Measurements from ENCODE around the gene GCHFR.

GCHFR gene

DNA sequence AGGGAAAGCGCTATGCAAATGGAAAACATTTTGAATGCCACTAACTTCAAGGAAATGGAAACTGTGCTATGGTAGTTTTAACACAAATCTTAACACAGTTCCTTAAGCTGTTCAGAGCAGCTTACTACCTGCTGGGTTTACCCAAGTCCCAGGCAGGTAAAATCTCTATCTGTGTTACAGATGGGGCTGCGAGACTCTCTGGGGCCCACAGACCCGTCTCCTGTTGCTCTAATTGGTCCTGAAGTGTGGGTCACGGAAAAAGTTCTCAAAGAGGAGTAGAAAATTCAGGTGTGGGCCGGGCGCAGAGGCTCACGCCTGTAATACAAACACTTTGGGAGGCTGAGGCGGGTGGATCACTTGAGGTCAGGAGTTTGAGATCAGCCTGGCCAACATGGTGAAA, 26.1 kb downstream of the GCHFR start:
- no peak for TF ChIP-seq EZH2 (IDR thresholded peaks at IDR 0.05)
- TF ChIP-seq POLR2AphosphoS5 (IDR thresholded peaks at IDR 0.05; ENCODE audit: borderline replicate concordance, low read depth, low read length): no peak
- TF ChIP-seq FOXP2 (optimal IDR thresholded peaks at IDR 0.05; ENCODE audit: control extremely low read depth, extremely low read length, insufficient read depth): no peak
- Histone ChIP-seq H3K4me3 (no peak overlapping the region), H3K9me3 (ENCODE audit: low read depth, low read length) (no peaks in the 10 kb centered on the region), H3K9ac (ENCODE audit: insufficient read length) (no peak overlapping the region), H3K27ac (no peak overlapping the region), H3K36me3 (ENCODE audit: insufficient read depth, low read length) (0 out of 2 replicates have a peak, but pooled peaks cover 5% of the 10 kb centered on the region)
- no peak for DNase-seq (ENCODE audit: low read depth, low spot score)

GRCh38 chr15:40790718-40791117, 26.9 kb downstream of the GCHFR start:
- no peak overlapping the region for H3K4me3 ChIP-seq
- H3K27ac ChIP-seq: no peak overlapping the region
- no peak for DNase-seq (ENCODE audit: low read depth, low spot score)
- H3K9ac ChIP-seq (ENCODE audit: insufficient read length): no peak overlapping the region
- H3K36me3 ChIP-seq (ENCODE audit: insufficient read depth, low read length): 0 out of 2 replicates have a peak, but pooled peaks cover 5% of the 10 kb centered on the region
- no peak for TF ChIP-seq EZH2 (IDR thresholded peaks at IDR 0.05)
- no peak for TF ChIP-seq POLR2AphosphoS5 (IDR thresholded peaks at IDR 0.05; ENCODE audit: borderline replicate concordance, low read depth, low read length)
- TF ChIP-seq FOXP2 (optimal IDR thresholded peaks at IDR 0.05; ENCODE audit: control extremely low read depth, extremely low read length, insufficient read depth): no peak
- no peaks in the 10 kb centered on the region for H3K9me3 ChIP-seq (ENCODE audit: low read depth, low read length)

DNA sequence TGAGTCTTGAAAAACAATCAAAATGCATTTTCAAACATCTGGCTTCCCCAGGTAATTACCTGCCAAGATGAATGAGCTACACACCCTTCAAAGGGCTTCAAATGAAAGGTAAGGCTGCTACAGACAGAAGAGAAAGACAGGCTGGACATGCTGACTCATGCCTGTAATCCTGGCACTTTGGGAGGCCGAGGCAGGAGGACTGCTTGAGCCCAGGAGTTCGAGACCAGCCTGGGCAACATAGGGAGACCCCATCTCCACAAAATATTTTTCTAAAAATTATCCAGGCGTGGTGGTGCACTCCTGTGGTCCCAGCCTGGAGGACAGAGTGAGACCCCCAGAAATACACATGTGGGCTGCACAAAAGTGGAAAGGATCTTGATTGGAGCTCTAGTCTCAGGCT, 28.5 kb downstream of the GCHFR start:
- no peaks in the 10 kb centered on the region for H3K9me3 ChIP-seq (ENCODE audit: low read depth, low read length)
- H3K9ac ChIP-seq (ENCODE audit: insufficient read length): no peak overlapping the region
- 0 out of 2 replicates have a peak, but pooled peaks cover 5% of the 10 kb centered on the region for H3K36me3 ChIP-seq (ENCODE audit: insufficient read depth, low read length)
- TF ChIP-seq FOXP2 (optimal IDR thresholded peaks at IDR 0.05; ENCODE audit: control extremely low read depth, extremely low read length, insufficient read depth) (no peak), POLR2AphosphoS5 (IDR thresholded peaks at IDR 0.05; ENCODE audit: borderline replicate concordance, low read depth, low read length) (no peak), EZH2 (IDR thresholded peaks at IDR 0.05) (no peak)
- H3K27ac ChIP-seq: no peak overlapping the region
- no peak overlapping the region for H3K4me3 ChIP-seq
- DNase-seq (ENCODE audit: low read depth, low spot score): no peak

DNA sequence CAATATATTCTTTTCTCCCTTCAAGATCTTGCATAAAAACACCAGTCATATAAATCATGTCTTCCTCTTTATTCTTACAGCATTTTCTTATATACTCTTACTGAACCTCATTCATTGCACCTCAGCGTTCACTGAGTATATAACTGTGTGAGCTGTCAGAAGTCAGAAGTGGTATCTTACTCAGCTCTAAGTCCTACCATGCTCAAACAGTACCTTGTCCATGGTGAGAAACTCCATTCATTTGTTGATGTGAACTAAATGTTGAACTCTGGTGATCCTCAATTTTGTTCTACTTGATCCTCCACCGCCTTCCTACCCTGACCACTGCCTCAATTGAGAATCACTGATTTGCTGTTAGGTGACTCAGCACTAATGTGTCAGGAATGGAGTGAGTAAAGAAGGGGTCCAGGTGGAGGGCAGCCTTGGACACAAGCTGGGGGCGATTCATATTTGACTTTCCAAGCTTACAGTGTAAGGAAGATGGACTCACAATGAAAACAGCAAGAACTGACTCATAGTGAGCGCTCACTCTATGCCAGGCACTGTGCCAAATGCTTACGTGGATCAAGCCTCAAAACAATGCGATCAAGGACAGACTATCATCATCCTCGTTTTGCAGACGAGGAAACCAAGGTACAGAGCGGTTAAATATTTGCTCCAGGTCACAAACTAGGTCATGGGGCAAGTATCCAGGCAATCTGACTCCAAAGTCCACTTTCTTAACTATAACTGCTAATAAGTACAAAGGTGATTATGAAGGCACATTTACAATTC, 29.5 kb downstream of the GCHFR start:
- TF ChIP-seq EZH2 (IDR thresholded peaks at IDR 0.05) (no peak), POLR2AphosphoS5 (IDR thresholded peaks at IDR 0.05; ENCODE audit: borderline replicate concordance, low read depth, low read length) (no peak), FOXP2 (optimal IDR thresholded peaks at IDR 0.05; ENCODE audit: control extremely low read depth, extremely low read length, insufficient read depth) (no peak)
- no peak for DNase-seq (ENCODE audit: low read depth, low spot score)

GRCh38 chr15:40796041-40796440, 32.2 kb downstream of the GCHFR start:
- Histone ChIP-seq H3K4me3 (no peak overlapping the region), H3K9ac (ENCODE audit: insufficient read length) (no peak overlapping the region), H3K36me3 (ENCODE audit: insufficient read depth, low read length) (0 out of 2 replicates have a peak, but pooled peaks cover 5% of the 10 kb centered on the region), H3K27ac (0 out of 2 replicates have a peak overlapping the region, but pooled peaks have one; percentile 26), H3K9me3 (ENCODE audit: low read depth, low read length) (no peaks in the 10 kb centered on the region)
- TF ChIP-seq POLR2AphosphoS5 (IDR thresholded peaks at IDR 0.05; ENCODE audit: borderline replicate concordance, low read depth, low read length) (no peak), EZH2 (IDR thresholded peaks at IDR 0.05) (no peak)
- no peak for DNase-seq (ENCODE audit: low read depth, low spot score)

More for the DNA sequence above, 29.5 kb downstream of the GCHFR start:
- H3K9me3 ChIP-seq (ENCODE audit: low read depth, low read length): no peaks in the 10 kb centered on the region
- no peak overlapping the region for H3K9ac ChIP-seq (ENCODE audit: insufficient read length)
- no peak overlapping the region for H3K4me3 ChIP-seq
- 0 out of 2 replicates have a peak, but pooled peaks cover 5% of the 10 kb centered on the region for H3K36me3 ChIP-seq (ENCODE audit: insufficient read depth, low read length)
- no peak overlapping the region for H3K27ac ChIP-seq

GRCh38 chr15:40796512-40796911, 32.6 kb downstream of the GCHFR start:
- no peak for TF ChIP-seq EZH2 (IDR thresholded peaks at IDR 0.05)
- TF ChIP-seq POLR2AphosphoS5 (IDR thresholded peaks at IDR 0.05; ENCODE audit: borderline replicate concordance, low read depth, low read length): no peak
- no peak for TF ChIP-seq FOXP2 (optimal IDR thresholded peaks at IDR 0.05; ENCODE audit: control extremely low read depth, extremely low read length, insufficient read depth)
- Histone ChIP-seq H3K4me3 (no peak overlapping the region), H3K27ac (0 out of 2 replicates have a peak overlapping the region, but pooled peaks have one; percentile 26), H3K36me3 (ENCODE audit: insufficient read depth, low read length) (0 out of 2 replicates have a peak, but pooled peaks cover 5% of the 10 kb centered on the region), H3K9ac (ENCODE audit: insufficient read length) (no peak overlapping the region), H3K9me3 (ENCODE audit: low read depth, low read length) (no peaks in the 10 kb centered on the region)
- no peak for DNase-seq (ENCODE audit: low read depth, low spot score)

- Histone ChIP-seq H3K27ac (no peak overlapping the region), H3K9ac (ENCODE audit: insufficient read length) (no peak overlapping the region), H3K9me3 (ENCODE audit: low read depth, low read length) (no peaks in the 10 kb centered on the region), H3K36me3 (ENCODE audit: insufficient read depth, low read length) (no peaks in the 10 kb centered on the region), H3K4me3 (no peak overlapping the region)
- TF ChIP-seq POLR2AphosphoS5 (IDR thresholded peaks at IDR 0.05; ENCODE audit: borderline replicate concordance, low read depth, low read length) (no peak), FOXP2 (optimal IDR thresholded peaks at IDR 0.05; ENCODE audit: control extremely low read depth, extremely low read length, insufficient read depth) (no peak), EZH2 (IDR thresholded peaks at IDR 0.05) (no peak)
- no peak for DNase-seq (ENCODE audit: low read depth, low spot score)
Measured at GRCh38 chr15:40799523-40799922, 35.7 kb downstream of the GCHFR start.

DNA sequence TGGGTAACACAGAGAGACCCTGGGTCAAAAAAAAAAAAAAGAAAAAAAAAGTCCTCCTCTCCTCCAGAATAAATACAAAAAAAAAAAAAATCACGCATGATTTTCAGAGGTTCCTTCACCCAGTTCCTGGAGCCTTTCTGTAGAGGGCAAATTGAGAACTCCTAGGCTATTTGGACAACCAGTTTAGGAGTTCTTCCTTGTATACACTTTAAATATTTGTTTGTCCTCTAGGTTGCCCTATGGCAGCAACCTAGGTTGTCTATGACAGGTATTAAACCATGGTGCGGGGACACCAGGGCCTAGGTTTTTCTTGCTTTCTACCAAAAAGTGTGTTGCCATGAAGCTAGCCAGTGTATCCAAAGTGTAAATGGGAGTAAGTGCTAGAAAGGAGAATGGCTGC, 39.2 kb downstream of the GCHFR start:
- no peak overlapping the region for H3K9ac ChIP-seq (ENCODE audit: insufficient read length)
- TF ChIP-seq EZH2 (IDR thresholded peaks at IDR 0.05): no peak
- no peak for TF ChIP-seq POLR2AphosphoS5 (IDR thresholded peaks at IDR 0.05; ENCODE audit: borderline replicate concordance, low read depth, low read length)
- no peak for TF ChIP-seq FOXP2 (optimal IDR thresholded peaks at IDR 0.05; ENCODE audit: control extremely low read depth, extremely low read length, insufficient read depth)
- no peaks in the 10 kb centered on the region for H3K9me3 ChIP-seq (ENCODE audit: low read depth, low read length)
- no peak overlapping the region for H3K27ac ChIP-seq
- H3K36me3 ChIP-seq (ENCODE audit: insufficient read depth, low read length): no peaks in the 10 kb centered on the region
- no peak for DNase-seq (ENCODE audit: low read depth, low spot score)
- H3K4me3 ChIP-seq: no peak overlapping the region

All from SK-N-MC (cell line).